Islet precursor cell (in vitro differentiated cells): Measurements from ENCODE around the gene HERC2.
"Not testable (repeated sequence)": the region's sequence is repeated elsewhere in the genome, so short reads cannot be mapped to it uniquely, and the experiment has no call there.

Experiments used
- DNase-seq: peaks from one replicate; pipeline ENCODE4 v3.0.0-alpha.2; 2018

HERC2 gene

DNA sequence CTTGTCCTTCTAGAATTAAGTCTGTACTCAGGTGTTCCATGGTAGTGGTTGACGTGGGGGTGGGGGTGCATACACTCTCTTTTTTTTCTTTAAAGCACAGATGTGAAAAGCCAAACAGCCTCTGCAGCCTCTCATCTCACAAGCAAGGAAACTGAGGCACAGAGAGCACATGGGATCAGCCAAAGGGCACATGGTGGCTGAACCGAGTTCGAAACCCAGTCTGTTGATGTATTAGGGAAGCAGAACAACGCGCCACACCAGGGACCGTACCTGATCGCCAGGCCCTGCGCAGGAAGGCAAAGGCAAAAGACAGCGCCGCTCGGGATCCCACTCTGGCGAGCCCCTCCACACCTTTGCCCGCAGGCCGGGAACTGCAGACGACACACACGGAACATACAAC lies 47.3 kb downstream of the HERC2 start:
- no peak for DNase-seq

- DNase-seq, result no peak
These were observed 47.9 kb downstream of the HERC2 start for GRCh38 chr15:28273873-28274610.

DNA sequence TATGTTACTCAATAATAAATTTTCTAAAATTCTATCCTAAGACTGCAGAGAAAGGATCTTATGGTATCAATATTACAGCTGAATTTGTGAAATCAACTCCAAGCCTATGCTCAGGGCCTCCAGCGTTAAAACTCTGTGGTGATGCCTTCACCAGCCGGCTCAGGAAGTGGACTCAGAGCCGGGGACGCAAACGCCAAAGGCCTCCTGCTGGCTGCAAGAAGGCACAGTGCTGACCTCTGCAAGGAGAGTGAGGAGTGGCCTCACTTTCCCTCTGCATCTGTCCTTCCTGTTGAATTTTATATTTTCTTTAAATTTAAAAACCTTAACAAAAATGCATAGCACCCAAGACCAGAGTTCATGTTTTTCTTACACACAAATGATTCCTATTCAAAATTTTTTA lies 48.5 kb downstream of the HERC2 start:
- peak; percentile 59 for DNase-seq

DNA sequence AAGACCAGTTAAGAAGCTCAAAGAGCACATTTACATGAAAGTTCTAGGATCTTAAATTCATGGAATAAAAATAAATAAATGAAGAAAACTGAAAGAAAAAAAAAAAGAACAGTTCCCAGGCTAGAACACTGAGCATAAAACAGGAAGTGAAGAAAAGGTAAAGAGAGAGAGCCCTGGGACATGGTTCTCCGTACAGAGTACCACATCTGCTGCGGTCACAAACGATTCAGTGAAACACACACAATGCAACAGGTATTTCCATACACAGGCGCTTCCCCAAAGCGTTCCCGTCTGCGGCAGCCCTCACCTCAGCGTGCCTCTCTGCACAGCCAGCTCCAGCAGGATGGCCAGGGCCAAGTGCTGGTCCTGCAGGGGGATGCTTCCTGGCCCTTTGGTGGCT lies 49.4 kb downstream of the HERC2 start:
- DNase-seq, result no peak

- DNase-seq, result no peak
These were observed 50.2 kb downstream of the HERC2 start for GRCh38 chr15:28271697-28272260.

GRCh38 chr15:28269097-28269496 lies 52.9 kb downstream of the HERC2 start:
- DNase-seq, result no peak

DNA sequence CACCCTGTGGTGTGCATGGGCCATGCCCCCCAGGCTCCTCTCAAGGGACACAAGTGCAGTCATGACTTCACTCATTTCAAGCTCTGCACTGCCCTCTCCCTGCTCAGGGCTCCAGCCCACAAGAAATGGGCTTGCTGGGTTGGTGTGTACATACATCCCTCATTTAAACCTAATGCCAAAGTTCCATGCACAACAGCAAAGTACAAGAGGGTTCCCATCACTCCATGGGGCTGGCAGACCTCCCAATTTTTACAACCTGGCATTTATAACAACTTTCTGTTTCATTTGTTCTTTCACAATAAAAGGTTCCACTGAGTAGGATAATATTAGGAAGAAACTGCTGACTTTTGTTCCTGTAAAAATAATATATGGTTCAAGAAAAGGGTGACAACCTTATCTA lies 54.3 kb downstream of the HERC2 start:
- DNase-seq, result no peak

DNA sequence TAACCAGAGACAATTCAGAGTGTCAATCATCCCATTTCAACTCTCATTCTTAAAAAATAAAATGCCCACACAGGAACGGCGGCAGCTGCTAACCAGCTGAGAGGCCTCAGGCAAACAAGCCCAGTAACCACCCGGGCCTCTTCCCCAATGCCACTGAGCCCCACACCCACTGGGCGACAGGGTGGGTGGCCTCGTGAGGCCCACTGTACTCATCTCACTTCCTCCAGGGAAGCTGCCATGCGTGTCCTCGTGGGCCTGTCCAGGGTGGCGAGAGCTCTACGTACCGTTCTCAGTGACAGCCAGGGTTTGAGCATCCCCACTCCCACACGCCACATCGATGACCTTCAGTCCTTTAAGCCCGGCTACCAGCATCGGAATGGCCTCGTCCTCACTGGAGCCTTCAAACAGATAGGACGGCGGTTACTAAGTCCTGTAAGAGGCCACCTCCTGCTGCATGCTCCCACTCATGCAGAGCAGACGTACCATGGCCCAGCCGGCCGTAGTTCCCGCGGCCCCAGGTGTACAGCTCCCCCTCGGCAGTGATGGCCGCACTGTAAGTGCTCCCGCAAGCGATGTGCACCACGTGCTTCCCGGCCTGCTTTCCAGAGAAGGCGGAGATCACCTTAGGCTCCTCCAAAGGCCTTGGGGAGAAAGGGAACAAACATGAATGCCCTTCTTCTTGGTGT lies 56.5 kb downstream of the HERC2 start:
- no peak for DNase-seq

DNA sequence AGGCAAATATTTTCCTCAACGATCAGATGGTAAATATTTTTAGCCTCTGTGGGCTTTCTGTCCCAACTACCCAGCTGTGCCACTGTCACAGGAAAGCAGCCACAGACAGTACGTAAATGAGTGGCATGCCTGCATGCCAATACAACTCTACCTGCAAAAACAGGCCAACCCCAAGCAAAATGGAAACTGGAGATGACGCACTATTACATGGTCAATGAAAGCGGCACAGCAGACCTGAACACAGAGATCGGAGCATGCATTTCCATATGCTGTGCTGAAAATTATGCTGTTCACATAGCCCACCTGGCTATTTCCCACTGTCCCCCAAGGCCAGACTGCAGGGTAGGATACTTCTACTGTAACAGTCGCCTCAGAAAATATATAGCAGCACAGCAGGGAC lies 57.8 kb downstream of the HERC2 start:
- DNase-seq, result no peak

GRCh38 chr15:28262438-28262837 lies 59.5 kb downstream of the HERC2 start:
- no peak for DNase-seq

- DNase-seq, result no peak
These were observed 61.3 kb downstream of the HERC2 start for GRCh38 chr15:28260722-28261121.

GRCh38 chr15:28260317-28260716 lies 61.7 kb downstream of the HERC2 start:
- DNase-seq, result no peak

DNA sequence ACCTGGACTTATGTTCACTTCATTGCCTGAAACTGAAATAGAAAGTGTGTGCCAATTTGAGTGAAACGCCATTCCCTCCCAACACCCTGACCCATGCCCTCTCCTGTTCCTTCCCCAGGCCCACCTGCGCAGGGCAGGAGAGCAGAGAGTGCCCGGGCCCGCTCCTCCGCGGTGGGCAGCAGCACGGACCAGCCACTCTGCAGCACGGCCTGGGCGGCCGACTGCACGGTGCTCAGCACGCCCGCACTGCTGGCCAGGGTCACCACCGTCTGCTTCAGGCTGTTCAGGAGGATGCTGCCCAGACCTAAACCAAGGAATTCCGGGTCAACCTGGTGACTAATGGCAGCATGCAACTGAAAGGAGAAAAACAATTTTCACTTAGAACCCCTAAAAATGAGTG lies 66.0 kb downstream of the HERC2 start:
- no peak for DNase-seq

- no peak for DNase-seq
These were observed 69.1 kb downstream of the HERC2 start for GRCh38 chr15:28252831-28253230.

- DNase-seq, result no peak
These were observed 75.4 kb downstream of the HERC2 start for GRCh38 chr15:28246605-28247004.

DNA sequence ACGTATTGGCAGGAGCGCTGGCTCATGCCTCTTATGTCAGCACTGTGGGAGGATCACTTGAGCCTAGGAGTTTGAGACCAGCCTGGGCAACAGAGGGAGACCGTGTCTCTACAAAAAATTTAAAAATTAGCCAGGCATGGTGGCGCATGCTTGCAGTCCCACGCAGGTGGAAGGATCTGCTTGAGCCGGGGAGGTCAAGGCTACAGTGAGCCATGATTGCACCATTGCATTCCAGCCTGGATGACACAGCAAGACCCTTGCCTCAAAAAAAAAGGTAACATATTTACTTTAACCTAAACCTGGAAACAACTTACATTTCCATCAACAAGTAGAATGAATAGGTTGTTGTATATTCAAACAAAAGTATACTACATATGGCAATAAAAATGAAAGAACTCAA lies 78.1 kb downstream of the HERC2 start:
- no peak for DNase-seq

GRCh38 chr15:28243399-28243798 lies 78.6 kb downstream of the HERC2 start:
- DNase-seq, result no peak

DNA sequence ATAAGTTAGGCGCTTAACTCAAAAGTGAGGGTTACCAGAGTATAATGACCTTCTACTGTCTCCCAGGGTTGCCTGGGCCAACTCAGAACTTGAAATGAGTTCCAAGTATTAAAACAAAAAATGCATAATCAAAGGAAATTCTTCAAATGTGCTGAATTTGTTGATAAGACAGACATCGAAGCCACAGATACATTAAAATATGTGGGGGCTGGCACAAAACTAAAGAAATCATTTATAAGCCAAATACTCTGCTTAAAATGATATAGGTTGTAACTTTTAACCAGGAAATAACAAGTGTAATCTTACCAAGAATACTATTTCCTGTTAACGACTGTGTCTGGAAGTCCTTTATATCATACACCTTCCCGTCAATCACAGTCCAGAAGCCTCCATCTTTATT lies 83.7 kb downstream of the HERC2 start:
- not testable (repeated sequence) for DNase-seq

GRCh38 chr15:28231743-28232142 lies 90.2 kb downstream of the HERC2 start:
- not testable (repeated sequence) for DNase-seq

DNA sequence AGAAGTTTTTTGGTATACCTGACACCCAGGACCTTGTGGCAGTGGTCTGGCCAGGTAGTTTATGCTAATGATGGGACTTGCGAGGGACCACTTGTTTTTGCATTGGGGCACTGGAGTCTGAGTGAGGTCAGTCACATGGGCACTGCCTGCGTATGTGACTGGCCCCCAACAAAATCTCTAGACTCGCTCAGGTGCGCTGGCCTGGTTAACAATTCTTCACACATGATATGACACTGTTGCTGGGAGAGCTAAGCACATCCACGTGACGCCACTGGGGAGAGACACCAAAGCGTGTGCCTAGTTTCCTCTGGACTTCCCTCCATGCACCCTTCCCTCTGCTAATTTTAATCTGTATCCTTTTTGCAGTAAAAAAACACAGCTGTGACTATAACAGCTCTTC lies 90.6 kb downstream of the HERC2 start:
- not testable (repeated sequence) for DNase-seq

GRCh38 chr15:28228990-28229640 lies 92.9 kb downstream of the HERC2 start:
- DNase-seq, result not testable (repeated sequence)

- no peak for DNase-seq
These were observed 93.9 kb downstream of the HERC2 start for GRCh38 chr15:28228096-28228495.

- not testable (repeated sequence) for DNase-seq
These were observed 94.7 kb downstream of the HERC2 start for GRCh38 chr15:28227303-28227702.

DNA sequence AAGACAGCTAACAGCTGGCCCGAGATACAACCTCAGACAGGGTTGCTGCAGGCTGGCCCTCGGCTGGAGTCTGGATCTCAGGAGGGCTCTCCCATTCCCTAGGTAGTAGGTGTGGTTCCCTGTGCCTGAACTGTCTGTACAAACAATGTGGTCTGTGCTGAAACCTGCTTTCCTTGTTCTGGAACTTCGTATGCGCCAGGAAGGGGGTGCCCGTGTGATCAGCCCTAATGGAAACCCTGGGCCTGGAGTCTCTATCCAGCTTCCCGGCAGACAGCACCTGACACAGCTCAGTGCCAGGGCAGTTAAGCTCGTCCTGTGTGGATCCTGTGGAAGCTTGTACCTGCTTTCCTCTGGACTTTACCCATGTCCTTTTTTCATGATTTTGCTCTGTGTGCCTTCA lies 99.4 kb downstream of the HERC2 start:
- not testable (repeated sequence) for DNase-seq
